HUDEP-2 (cell line): ENCODE data around the gene EGFL6.

ENCODE experiments used
- DNase-seq, 76 experiments: peaks; one replicate each; lab custom pipeline; 2025; ENCODE audit not compliant: unreplicated experiment in 76 of 76; lab: John Stamatoyannopoulos, UW

The EGFL6 gene, protein sequence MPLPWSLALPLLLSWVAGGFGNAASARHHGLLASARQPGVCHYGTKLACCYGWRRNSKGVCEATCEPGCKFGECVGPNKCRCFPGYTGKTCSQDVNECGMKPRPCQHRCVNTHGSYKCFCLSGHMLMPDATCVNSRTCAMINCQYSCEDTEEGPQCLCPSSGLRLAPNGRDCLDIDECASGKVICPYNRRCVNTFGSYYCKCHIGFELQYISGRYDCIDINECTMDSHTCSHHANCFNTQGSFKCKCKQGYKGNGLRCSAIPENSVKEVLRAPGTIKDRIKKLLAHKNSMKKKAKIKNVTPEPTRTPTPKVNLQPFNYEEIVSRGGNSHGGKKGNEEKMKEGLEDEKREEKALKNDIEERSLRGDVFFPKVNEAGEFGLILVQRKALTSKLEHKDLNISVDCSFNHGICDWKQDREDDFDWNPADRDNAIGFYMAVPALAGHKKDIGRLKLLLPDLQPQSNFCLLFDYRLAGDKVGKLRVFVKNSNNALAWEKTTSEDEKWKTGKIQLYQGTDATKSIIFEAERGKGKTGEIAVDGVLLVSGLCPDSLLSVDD

DNA sequence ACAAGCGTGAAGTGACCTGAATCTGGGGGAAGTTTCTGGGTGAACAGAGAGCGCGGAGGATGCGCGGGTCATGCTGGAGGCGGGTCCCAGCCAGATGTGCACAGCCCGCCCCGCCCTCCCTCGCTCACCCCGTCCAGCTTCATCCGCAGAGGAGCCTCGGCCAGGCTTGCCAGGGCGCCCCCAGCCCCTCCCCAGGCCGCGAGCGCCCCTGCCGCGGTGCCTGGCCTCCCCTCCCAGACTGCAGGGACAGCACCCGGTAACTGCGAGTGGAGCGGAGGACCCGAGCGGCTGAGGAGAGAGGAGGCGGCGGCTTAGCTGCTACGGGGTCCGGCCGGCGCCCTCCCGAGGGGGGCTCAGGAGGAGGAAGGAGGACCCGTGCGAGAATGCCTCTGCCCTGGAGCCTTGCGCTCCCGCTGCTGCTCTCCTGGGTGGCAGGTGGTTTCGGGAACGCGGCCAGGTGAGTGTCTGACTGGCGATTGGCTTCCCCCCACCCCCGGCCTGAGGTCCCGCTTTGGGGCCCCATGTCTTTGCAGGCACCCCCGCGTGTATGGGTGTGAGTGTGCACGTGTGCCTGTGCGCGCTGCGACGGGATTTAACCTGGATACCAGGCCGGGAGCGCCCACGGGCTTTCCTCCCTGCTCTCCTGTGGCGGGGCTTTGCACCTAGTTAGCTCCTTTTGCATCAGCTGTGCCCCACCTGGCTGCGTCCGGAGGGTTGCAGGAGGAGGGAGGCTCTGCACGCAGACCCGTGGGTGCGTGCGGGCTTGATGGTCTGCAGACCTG is at the start of gene EGFL6:
EGFL6 (plus strand) TSS at position 123 of the 782 bp plus-strand sequence; CDS start at position 384, 261 bp downstream.
- DNase-seq = no peak

DNA sequence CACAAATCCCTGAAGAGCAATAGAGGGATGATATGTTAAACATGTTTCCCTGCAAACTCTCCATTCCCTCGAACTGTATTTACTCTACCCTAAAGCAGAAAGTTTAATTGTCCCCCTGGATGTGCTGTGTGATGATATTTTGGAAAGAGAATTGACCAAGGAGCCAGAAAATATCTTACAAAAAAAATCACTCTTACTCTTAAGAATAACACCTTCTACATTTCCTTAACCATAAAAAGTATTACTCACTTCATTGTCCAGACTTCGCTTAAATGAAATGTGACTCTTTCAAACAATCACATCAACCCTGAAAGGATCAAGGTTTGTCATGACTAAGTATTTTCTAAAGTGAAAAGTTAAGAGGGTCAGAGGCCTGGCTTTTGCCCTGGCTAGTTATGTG is 49.0 kb upstream of the EGFL6 start:
- no peak for DNase-seq

DNA sequence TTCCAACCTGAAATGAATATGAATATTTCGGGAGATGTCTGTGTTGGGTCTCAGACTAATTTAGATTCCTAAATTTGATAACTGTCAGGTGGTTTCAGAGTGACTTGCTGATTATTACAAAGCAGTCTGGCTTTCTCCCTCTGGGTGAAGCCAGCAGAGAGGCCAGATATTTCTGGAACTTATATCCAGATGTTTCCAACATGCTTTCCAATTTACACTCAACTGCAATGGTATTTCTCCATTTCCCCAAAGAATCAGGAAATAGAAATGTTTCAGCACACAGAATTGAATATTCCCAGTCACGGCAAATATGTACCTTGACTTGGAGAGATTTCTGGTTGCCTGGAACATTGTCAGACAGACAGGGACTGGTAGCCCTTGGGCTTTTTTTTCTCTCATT is 48.5 kb upstream of the EGFL6 start:
- no peak for DNase-seq

DNA sequence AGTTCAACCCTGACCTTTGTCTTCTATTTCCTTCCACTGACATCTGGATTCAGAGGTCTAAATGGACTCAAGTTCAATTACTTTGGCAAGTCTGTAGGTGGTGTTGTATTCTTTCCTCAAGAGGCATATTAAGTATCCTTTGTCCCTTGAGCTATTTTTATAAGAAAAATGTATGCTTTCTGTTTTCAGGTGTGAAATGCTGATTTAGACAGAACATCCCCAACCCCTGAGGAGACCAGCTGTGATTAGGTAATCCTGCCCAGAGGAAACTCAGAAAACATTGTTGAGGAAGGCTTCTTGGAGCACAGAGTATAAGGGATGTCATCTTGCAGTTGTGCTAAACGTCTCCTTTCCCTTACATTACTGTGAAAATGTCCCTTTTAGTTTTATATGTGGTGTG is 46.6 kb upstream of the EGFL6 start:
- DNase-seq = no peak

DNA sequence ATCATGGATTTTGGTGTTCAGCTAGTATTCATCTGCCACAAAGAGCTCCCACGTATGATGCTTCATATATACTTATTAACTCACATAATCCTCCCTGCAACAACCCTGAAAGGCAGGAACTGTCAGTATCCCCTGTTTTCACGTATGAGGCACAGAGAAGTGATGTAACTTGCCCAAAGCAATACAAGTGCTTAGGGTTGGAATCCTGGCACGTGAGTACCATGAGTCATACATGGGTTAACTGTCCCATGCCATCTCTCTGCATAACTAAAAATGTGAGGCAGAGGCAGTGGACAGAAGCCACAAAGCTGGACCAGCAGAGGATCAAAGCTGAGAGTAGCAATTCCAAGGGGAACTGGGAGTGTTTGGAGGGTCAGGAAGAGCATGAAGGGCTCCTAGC is 35.7 kb upstream of the EGFL6 start:
- peak in 8 of 76 experiments; percentile 0 to 10 (median 4) for DNase-seq

DNA sequence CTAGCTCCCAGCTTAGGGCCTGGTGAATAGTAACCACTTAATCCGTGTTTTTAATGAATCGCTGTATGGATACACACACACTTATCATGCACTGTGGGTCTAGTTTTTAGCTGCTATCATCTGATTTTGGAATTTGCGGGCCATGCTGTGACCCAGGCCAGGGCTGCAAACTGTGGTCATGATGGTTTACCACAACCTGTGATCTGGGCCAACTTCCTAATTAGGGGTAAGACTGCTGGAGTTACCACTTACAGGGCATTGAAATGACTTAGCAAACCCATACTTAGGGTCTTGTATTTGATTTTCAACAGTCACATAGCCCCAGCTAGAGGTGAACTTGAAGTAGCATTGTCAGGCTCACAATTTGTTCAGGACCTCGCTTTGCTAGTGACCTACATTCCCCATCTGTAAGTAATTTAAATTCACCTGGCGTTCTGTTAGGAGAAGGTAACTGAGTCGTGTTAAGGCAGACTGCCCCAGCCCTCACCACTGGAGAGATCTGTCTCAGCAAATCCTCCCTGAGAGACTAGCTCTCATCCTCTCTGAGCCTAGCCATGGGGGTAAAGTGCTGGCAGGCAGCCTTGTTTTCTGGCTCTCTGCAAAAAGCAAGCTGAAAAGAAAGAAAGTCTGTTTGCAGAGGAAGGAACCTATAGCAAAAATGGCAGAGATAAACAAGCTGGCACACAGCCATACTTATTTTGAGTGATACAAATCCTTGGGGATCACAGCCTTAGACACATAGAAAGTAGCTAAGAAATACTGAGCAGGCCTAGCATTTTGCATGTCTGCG is 33.8 kb upstream of the EGFL6 start:
- no peak for DNase-seq

DNA sequence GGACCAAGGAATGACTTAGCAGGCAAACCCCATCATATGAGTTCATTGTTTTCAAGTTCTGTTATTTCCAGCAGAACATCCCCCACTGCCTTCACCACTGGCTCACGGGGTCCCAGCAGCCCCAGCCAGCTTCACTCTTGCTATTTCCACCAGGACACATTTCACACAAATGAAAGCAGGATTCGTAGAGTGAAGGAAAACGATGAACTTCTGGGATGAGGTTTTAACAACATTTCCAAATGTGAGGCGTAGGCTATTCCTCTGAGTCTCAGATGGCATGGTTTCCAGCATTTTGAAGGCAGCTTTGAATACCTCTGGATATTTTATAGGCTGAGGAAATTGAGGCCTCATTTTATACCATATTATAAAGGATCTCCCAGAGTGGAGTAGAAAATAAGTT is 32.9 kb upstream of the EGFL6 start:
- no peak for DNase-seq

DNA sequence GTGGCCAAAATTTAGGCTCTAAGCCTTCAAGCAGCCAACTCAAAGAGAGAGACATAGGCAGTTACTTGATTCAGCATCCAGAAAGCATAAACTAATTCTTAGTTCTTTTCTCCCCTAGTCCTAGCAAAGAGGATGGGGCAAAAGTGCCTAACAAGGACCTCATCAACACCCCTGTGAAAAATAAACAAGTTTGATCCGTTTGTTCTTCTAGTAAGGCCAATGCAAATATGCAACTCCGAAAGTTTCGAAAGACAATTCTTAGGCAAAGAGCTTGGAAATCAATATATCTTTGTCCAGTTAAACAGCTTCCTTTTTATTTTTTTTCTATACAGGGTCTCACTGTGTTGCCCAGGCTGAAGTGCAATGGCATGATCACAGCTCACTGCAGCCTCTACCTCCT is 31.0 kb upstream of the EGFL6 start:
- no peak for DNase-seq

DNA sequence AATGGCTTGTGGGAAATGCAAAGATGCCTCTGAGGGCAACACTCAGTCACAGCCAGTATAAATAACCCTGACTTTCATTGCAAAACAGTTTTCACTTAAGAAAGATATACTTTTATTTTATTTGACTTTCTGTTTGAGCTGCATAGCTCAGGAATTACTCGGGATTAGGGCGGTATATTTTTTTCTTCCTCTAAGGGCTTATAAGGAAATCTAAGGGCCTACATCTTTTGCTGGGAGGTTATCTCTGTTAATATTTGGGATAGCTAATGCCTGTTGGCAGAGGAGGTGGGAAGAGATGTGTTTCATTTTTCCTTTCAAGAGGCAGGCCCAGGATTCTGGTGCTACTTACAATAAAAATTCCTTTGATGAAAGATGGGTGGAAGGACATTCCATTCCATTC is 28.8 kb upstream of the EGFL6 start:
- no peak for DNase-seq

DNA sequence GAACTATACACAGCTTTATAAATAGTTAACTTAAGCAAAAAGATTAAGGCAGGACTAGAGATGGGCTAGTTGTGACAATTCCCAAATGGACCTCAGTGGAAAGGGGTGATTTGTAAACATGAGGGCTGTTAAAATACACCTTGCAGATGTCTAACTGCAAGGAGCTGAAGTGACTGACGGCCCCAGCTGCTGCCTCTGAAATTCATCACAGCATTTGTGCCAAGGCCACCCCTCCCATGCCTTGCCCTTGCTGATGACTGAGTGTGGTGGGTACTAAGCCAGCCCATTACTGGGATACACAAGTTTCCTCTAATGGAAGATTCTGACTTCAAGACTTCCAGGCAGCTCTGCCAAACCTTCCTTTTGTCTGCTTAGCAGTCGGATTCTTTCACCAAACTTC is 23.7 kb upstream of the EGFL6 start:
- DNase-seq = no peak

DNA sequence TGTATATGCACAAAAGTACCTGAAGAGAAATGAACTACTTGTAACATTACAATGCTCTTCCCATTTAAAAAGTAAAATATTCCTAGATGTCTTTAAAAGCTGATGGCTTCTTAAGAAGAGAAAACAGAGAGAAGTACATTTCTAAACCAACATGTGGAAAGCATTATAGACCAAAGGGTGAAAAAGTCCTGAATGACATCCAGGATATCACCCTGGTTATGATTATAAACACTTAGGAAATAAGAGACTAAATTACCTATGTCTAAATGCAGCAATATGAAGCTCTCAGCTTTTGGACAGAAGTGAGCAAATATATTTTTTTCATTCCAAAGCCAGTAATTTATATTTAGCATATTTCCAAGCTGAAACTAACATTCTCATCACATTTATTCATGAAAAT is 21.7 kb upstream of the EGFL6 start:
- no peak for DNase-seq

DNA sequence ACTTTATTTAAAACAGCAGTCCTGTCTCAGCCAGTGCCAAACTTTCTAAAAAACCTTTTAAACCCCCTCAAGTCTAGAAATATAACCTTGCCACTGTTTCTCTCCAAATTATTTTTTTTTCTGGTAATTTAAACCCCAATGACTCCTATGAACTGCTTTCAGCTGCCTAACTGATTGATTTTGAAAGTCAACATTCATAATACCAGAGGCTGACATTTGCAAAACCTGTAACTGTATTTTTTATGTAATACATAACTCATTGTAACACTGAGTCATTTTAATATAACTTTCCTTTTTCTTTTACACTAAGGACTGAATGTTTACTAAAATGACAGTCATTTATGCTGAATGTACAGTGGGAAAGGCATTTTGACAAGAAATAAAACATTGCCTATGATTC is 19.1 kb upstream of the EGFL6 start:
- no peak for DNase-seq

DNA sequence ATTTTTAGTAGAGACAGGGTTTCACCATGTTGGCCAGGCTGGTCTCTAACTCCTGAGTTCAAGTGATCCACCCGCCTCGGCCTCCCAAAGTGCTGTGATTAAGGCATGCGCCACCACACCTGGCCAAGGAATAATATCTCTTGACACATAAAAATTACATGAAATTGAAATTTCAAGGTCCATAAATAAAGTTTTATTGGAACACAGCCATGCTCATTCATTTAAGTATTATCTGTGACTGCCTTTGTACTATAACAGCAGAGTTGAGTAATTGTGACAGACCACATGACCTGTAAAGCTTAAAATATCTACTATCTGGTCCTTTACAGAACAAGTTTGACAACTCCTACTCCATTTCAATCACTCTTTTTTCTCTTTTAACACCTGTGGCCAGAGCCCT is 17.8 kb upstream of the EGFL6 start:
- no peak for DNase-seq

DNA sequence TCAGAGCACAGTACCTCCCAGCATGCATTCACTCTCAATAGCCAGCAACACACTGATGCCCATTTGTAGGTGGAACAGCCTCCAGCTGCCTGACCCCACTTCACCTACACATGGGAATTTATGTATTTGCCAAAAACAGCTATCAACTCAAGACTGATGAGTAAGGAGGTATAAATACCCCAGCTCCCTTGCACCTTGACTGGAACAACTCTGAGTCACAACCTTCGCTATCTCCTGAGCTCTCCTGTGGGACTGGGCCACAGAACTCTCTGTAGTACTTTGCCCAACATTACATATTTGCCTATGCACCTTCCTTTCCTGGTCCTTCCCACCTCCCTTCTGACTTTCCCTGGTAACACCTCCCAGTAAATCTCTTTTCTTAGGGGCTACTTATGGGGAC is 16.5 kb upstream of the EGFL6 start:
- DNase-seq = no peak

DNA sequence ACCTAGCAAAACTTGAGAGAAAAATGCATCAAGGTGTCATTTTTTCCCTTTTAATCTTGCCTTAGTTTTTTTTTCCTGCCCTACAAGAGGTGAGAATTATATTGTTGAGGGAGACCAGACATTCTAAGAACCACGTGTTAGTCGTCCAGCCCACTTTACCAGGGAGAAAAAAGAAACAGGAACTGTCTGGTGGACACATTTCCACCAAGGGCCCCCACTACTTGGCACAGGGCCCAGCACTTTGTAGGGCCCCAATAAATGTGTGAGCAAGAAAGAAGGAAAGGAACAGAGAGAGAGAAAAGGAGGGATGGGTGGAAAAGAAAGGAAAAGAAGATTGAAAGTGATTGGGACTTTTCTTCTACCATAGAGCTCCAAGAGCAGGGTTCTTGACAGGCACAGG is 3.9 kb upstream of the EGFL6 start:
- DNase-seq = no peak

DNA sequence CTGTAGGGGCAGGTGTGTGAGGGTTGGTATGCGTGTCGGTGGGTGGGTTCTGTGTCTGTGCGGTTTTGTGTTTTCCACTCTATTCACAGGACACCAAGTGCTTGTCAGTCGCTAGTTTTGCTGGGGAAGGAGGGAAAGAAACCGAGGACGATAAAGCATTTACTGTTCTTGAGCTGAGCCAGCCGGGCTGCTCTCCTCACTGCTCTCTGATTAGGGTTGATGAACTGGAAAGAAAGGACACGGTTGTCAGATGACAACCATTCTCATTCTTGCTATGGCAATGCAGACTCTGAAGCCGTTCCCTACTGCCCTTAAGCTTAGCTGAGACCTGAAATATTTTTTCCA is 832 bp downstream of the EGFL6 start:
- no peak for DNase-seq

DNA sequence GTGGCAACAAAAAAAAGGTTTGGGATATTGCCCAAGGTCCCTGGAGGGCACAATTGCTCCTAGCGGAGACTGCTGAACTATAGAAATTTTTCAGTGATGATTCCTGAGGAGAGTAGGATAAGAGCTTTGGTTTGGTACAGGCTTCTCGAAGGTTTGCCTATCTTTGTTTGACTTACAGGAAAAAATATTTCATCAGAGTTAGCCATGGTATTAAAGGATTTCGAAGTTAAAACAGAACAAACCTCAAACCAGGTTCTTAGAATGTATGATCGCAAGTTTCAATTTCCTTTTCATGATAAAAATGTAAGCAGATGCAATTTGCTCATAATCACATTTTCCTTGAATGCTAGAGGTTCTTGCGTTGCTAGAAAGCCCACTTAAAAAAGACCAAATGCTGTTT is 1.7 kb downstream of the EGFL6 start:
- DNase-seq = no peak

DNA sequence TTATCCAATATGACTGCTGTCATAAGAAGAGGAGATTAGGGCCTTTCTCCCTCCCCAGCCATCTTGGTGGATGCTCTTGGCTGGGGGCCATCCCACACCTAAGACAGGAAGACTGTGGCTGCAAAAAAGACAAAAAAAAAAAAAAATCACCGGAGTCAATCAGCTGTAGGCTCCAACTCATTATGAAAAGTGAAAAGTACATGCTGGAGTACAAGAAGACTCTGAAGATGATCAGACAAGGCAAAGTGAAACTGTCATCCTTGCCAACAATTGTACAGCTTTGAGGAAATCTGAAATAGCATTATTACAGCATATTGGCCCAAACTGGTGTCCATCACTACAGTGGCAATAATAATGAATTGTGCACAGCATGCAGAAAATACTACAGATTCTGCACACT is 5.2 kb downstream of the EGFL6 start:
- DNase-seq = no peak

DNA sequence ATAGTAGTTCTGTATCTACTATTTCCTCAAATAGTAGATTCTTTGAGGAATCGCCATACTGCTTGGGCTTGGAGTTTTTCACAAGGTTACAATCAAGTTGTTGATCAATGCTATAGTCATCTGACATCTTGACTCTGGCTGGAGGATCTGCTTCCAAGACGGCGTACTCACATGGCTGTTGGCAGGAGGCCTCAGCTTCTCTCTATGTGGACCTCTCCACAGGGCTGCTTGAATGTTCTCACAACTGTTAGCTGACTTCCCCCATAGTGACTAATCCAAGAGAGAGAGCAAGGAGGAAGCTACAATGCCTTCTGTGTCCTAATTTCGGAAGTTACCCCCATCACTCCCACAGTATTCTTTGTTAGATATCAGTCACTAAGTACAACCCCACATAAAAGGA is 10.3 kb downstream of the EGFL6 start:
- DNase-seq = no peak

DNA sequence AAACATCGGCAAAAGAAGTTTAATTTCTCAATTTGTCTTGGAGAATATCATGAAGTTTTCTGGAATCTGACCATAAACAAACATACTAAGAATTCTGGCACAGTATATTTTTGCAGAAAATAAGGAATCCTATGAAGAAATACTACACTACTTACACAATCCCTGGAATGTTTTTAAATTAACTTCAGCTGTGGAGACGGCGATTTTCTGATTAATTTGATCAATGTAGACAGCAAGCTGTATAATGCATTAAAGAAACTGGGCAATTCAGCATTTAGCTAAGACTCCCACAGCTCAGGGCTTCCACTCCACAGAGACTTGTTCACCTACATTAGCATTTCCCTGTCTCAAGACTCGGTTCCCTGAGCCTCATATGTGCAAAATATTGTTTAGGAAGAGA is 12.2 kb downstream of the EGFL6 start:
- no peak for DNase-seq

DNA sequence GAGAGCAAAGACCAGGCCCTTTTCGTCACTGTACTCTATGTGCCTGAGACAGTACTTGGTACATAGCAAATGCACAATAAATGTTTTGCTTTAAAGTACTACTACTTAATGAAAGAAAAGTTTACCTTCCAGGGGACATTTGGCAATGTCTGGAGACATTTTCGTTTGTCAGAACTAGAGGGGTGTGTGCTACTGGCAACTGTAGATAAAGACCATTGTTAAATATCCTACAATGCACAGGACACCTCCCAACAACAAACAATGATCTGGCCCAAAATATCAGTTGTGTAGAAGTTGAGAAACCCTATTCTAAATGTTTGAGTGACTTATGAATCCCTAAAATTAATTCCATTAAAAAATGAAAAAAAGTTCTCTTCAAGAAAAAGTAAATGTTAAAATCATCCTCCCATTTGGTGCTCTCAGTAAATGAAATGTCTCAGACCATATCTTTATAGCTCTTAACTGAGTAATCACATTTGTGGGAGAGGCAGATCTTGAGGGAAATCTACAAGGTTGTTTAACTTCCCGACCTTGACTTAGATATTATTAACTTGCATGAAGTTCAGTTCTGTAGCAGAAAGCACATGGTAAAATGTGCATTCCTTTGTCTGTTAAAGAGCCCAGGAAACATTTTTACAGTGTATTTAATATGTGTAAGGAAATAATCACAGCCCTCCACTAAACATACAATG is 18.5 kb downstream of the EGFL6 start:
- peak in 12 of 76 experiments; percentile 0 to 31 (median 6) for DNase-seq
